H1 (cell line): ENCODE results near the gene SLC1A2. TPM values are rescaled to one million over a fixed set of nuclear protein-coding genes. Genes with fewer than 3 reads are reported as not detected.

Experiments used
- CTCF ChIA-PET: fragments of 300-600 bp; sonication (Branson Sonifier 250); formaldehyde crosslinking; loops from one replicate; lab custom pipeline; 2021; ENCODE audit not compliant: partially characterized antibody; lab: Charles Lee
- POLR2A ChIA-PET: fragments of 300-600 bp; sonication (Branson Sonifier 250); formaldehyde crosslinking; loops from one replicate; lab custom pipeline; 2021; ENCODE audit warnings: inconsistent platforms; ENCODE audit not compliant: partially characterized antibody; lab: Charles Lee
- DNase-seq, 2 experiments: peaks; one replicate each; pipeline versions ENCODE4 v3.0.0 to v3.0.0-alpha.2; 2010 to 2022; ENCODE audit warnings: low spot score in 2 of 2, low read depth in 1 of 2, mixed read lengths in 1 of 2
- FAIRE-seq: peaks from 2 replicates; lab custom pipeline; 2011; peaks lifted over from hg19 to GRCh38; lab: Jason Lieb, UNC
- H2AFZ ChIP-seq: 2 replicates; pipeline ENCODE4 v1.8.1; 2012; ENCODE audit warnings: low read length, inconsistent platforms
- H2AK5ac ChIP-seq: 2 replicates; pipeline ENCODE4 v1.6.1; 2013; ENCODE audit warnings: low read depth, low read length
- H2BK120ac ChIP-seq: replicated peaks from 2 replicates; pipeline ENCODE3; 2013; ENCODE audit warnings: low read depth, low read length, inconsistent platforms
- H2BK12ac ChIP-seq: 2 replicates; pipeline ENCODE4 v1.6.1; 2013; ENCODE audit warnings: low read depth, low read length
- H2BK15ac ChIP-seq: 2 replicates; pipeline ENCODE4 v1.6.1; 2013; ENCODE audit warnings: low read length
- H2BK20ac ChIP-seq: 2 replicates; pipeline ENCODE4 v1.6.1; 2013; ENCODE audit warnings: low read length
- H2BK5ac ChIP-seq: 2 replicates; pipeline ENCODE4 v1.6.1; 2013; ENCODE audit warnings: low read depth, low read length
- H3K14ac ChIP-seq: 2 replicates; pipeline ENCODE4 v1.6.1; 2013; ENCODE audit warnings: inconsistent platforms; ENCODE audit not compliant: insufficient read length
- H3K18ac ChIP-seq: 2 replicates; pipeline ENCODE4 v1.6.1; 2013; ENCODE audit warnings: low read length; ENCODE audit errors: extremely low read depth
- H3K23ac ChIP-seq: 2 replicates; pipeline ENCODE4 v1.6.1; 2013; ENCODE audit warnings: inconsistent platforms; ENCODE audit not compliant: insufficient read length
- H3K23me2 ChIP-seq: 2 replicates; pipeline ENCODE4 v1.6.1; 2013; ENCODE audit warnings: low read depth, low read length
- H3K27ac ChIP-seq: 2 replicates; pipeline ENCODE4 v1.6.1; 2011; ENCODE audit warnings: low read depth, low read length, inconsistent platforms
- H3K27me3 ChIP-seq, 4 experiments: replicated peaks in 1 of 4; 1 replicate in 1 of 4; 2 replicates in 3 of 4; pipeline versions ENCODE4 v1.6.1 to v1.8.1; 2011 to 2013; ENCODE audit warnings: low read length in 3 of 4, mild to moderate bottlenecking in 3 of 4, inconsistent platforms in 2 of 4, mixed read lengths in 2 of 4, moderate library complexity in 1 of 4; ENCODE audit not compliant: control insufficient read depth in 3 of 4, insufficient read depth in 3 of 4; ENCODE audit errors: extremely low read depth in 1 of 4
- H3K36me3 ChIP-seq, 4 experiments: 2 replicates each; pipeline versions ENCODE4 v1.6.1 to v1.8.1; 2011 to 2013; ENCODE audit warnings: mild to moderate bottlenecking in 4 of 4, low read length in 3 of 4, moderate library complexity in 2 of 4, control low read depth in 1 of 4, inconsistent platforms in 1 of 4; ENCODE audit not compliant: insufficient read depth in 4 of 4, control insufficient read depth in 2 of 4
- H3K4ac ChIP-seq: replicated peaks from 2 replicates; pipeline ENCODE3; 2013; ENCODE audit warnings: low read length, low read depth, mixed read lengths, inconsistent platforms; ENCODE audit not compliant: insufficient read length
- H3K4me1 ChIP-seq, 4 experiments: replicated peaks in 1 of 4; 1 replicate in 1 of 4; 2 replicates in 3 of 4; pipeline versions ENCODE4 v1.6.1 to v1.8.1; 2011 to 2013; ENCODE audit warnings: low read length in 3 of 4, inconsistent platforms in 2 of 4, mixed read lengths in 1 of 4; ENCODE audit not compliant: insufficient read depth in 4 of 4, control insufficient read depth in 3 of 4
- H3K4me2 ChIP-seq, 2 experiments: 2 replicates each; pipeline versions ENCODE4 v1.6.1 to v1.8.1; 2011 to 2013; ENCODE audit warnings: low read depth in 2 of 2, low read length in 2 of 2, control low read depth in 1 of 2, inconsistent platforms in 1 of 2, mild to moderate bottlenecking in 1 of 2; ENCODE audit not compliant: insufficient read depth in 1 of 2
- H3K4me3 ChIP-seq, 4 experiments: fragments of 200-600, 300-600 bp in 1 of 4; sonication (generic), shearing (Covaris generic), sonication (Bioruptor Twin) in 1 of 4; 2 replicates each; pipeline versions ENCODE4 v1.5.1 to v1.8.1; 2011 to 2016; ENCODE audit warnings: low read length in 4 of 4, low read depth in 3 of 4, control low read depth in 2 of 4, inconsistent platforms in 2 of 4, mild to moderate bottlenecking in 2 of 4, mixed read lengths in 1 of 4, moderate library complexity in 1 of 4; ENCODE audit not compliant: insufficient read depth in 2 of 4; ENCODE audit errors: extremely low read depth in 1 of 4
- H3K56ac ChIP-seq: replicated peaks from 2 replicates; pipeline ENCODE3; 2013; ENCODE audit warnings: low read depth, mild to moderate bottlenecking, mixed read lengths, low read length, inconsistent platforms; ENCODE audit not compliant: insufficient read length
- H3K79me1 ChIP-seq: 2 replicates; pipeline ENCODE4 v1.6.1; 2013; ENCODE audit warnings: low read depth, low read length, control low read depth
- H3K79me2 ChIP-seq, 2 experiments: 2 replicates each; pipeline versions ENCODE4 v1.6.1 to v1.8.1; 2012 to 2013; ENCODE audit warnings: low read length in 2 of 2, mild to moderate bottlenecking in 2 of 2, inconsistent platforms in 1 of 2; ENCODE audit not compliant: insufficient read depth in 2 of 2, control insufficient read depth in 1 of 2
- H3K9ac ChIP-seq, 4 experiments: replicated peaks in 1 of 4; 1 replicate in 1 of 4; 2 replicates in 3 of 4; pipeline versions ENCODE4 v1.6.1 to v1.8.1; 2011 to 2013; ENCODE audit warnings: low read depth in 3 of 4, low read length in 3 of 4, control low read depth in 2 of 4, mild to moderate bottlenecking in 2 of 4, moderate library complexity in 2 of 4, inconsistent platforms in 1 of 4; ENCODE audit errors: extremely low read depth in 1 of 4
- H3K9me3 ChIP-seq, 2 experiments: 2 replicates each; pipeline versions ENCODE4 v1.6.1 to v1.8.1; 2012 to 2013; ENCODE audit warnings: mild to moderate bottlenecking in 2 of 2, moderate library complexity in 2 of 2, control low read depth in 1 of 2, inconsistent platforms in 1 of 2, low read depth in 1 of 2, low read length in 1 of 2, mixed read lengths in 1 of 2; ENCODE audit not compliant: insufficient read depth in 2 of 2
- H4K20me1 ChIP-seq, 2 experiments: replicated peaks in 1 of 2; 2 replicates each; pipeline versions ENCODE3 to v1.8.1; 2011 to 2013; ENCODE audit warnings: inconsistent platforms in 2 of 2, low read length in 2 of 2, mild to moderate bottlenecking in 1 of 2; ENCODE audit not compliant: insufficient read depth in 2 of 2, control insufficient read depth in 1 of 2
- H4K5ac ChIP-seq: 2 replicates; pipeline ENCODE4 v1.6.1; 2013; ENCODE audit warnings: low read length, low read depth, mixed read lengths, inconsistent platforms; ENCODE audit not compliant: insufficient read length
- H4K8ac ChIP-seq: 2 replicates; pipeline ENCODE4 v1.8.0; 2013; ENCODE audit warnings: mild to moderate bottlenecking, moderate library complexity, low read length, inconsistent platforms; ENCODE audit not compliant: insufficient read depth; ENCODE audit errors: extremely low read depth
- H4K91ac ChIP-seq: replicated peaks from 2 replicates; pipeline ENCODE3; 2013; ENCODE audit warnings: low read length, mixed read lengths, inconsistent platforms; ENCODE audit not compliant: insufficient read length
- polyA plus RNA-seq, 7 experiments: library from polyadenylated mRNA; depleted of rRNA in 3 of 7; stranded (reverse) in 5 of 7; unstranded in 2 of 7; fragments of >200 nt in 5 of 7; fragments of 200-250 nt in 2 of 7; gene quantifications; 1 replicate in 5 of 7; 2 replicates in 1 of 7; 4 replicates in 1 of 7; pipeline versions ENCODE4 v1.2.1 to v1.2.3, GENCODE V29; 2011 to 2013; ENCODE audit warnings: missing spikeins in 2 of 7, mixed read lengths in 2 of 7
- total RNA-seq: library from RNA; stranded (reverse); fragmentation: NEBNext Ultra II Directional; extraction: Animal tissue kit (Norgen Biotek cat#: 25700); gene quantifications from 2 replicates; pipeline ENCODE4 v1.2.1, GENCODE V29; 2021
- TF ChIP-seq, protein P1 (sequence below): IDR thresholded peaks from 2 replicates; pipeline ENCODE4 v1.6.1; 2011; ENCODE audit warnings: low read depth, mild to moderate bottlenecking, low read length; ENCODE audit not compliant: insufficient read depth

The SLC1A2 gene
- total and polyA plus RNA-seq, 2 of the 8 experiments (the other 6 are each of a cell fraction or from before 2014, with no cell fraction given), result 0.57 to 1.2 TPM

DNA sequence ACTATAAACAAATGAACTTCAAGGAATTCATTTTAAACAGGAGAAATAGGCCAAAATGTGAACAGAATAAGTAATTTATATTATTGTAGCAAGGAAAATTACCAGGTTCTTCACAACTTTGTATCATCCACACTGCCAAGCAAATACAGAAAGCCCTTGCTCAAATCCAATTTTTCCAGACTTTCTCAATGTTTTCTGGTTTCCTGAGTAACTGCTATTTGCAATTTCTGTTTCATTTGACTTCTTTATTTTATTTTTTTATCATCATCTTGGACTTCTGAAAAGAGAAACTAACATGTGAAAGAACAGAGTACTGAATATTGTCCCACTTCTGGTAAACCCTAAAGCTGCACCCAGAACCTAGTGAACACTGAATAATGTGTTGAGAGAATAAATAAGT is 61.0 kb downstream of the SLC1A2 start:
- Histone ChIP-seq H2BK12ac (no peak overlapping the region), H3K23ac (no peak overlapping the region), H4K8ac (no peak overlapping the region), H2BK15ac (no peak overlapping the region), H3K4ac (no peak overlapping the region), H3K56ac (no peak overlapping the region), H3K79me2 (no peaks in the 10 kb centered on the region), H3K4me1 (no peaks in the 10 kb centered on the region), H3K23me2 (no peaks in the 10 kb centered on the region), H2AFZ (no peak overlapping the region), H3K27ac (no peak overlapping the region), H4K20me1 (no peaks in the 10 kb centered on the region), H2BK5ac (no peak overlapping the region), H3K14ac (no peak overlapping the region), H2BK20ac (no peak overlapping the region), H3K79me1 (no peaks in the 10 kb centered on the region), H3K4me2 (no peak overlapping the region), H4K91ac (no peak overlapping the region), H3K9me3 (no peaks in the 10 kb centered on the region), H4K5ac (no peak overlapping the region), H3K27me3 (no peaks in the 10 kb centered on the region)
- DNase-seq (no peak), FAIRE-seq (no peak)
- CTCF ChIA-PET, result interaction anchor here (0.6 kb wide), 1 partner anchor 8 kb away, joined by 3 read pairs; no protein-coding TSS in a partner anchor
- POLR2A ChIA-PET, result no interaction called here
- TF ChIP-seq, protein P1, sequence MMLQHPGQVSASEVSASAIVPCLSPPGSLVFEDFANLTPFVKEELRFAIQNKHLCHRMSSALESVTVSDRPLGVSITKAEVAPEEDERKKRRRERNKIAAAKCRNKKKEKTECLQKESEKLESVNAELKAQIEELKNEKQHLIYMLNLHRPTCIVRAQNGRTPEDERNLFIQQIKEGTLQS, result no peak
- TF ChIP-seq, all 59 proteins: peak for 0
- no peak overlapping the region for H2AK5ac ChIP-seq
- H3K18ac ChIP-seq, result no peak overlapping the region
- no peaks in the 10 kb centered on the region for H3K36me3 ChIP-seq
- no peak overlapping the region for H3K9ac ChIP-seq
- no peak overlapping the region for H2BK120ac ChIP-seq
- no peak overlapping the region for H3K4me3 ChIP-seq
